ENCODE data around the gene PCED1B.

Gene PCED1B

GRCh38 chr12:47122602-47123001 lies 43.2 kb downstream of the PCED1B start (continued):
- TF ChIP-seq ZNF280C (tag by site-specific recombination; IDR thresholded peaks at IDR 0.05) (no peak), ZNF133 (tag by site-specific recombination; IDR thresholded peaks at IDR 0.05) (no peak), PRDM2 (tag by site-specific recombination; IDR thresholded peaks at IDR 0.05; ENCODE audit: borderline replicate concordance) (no peak), ZNF624 (tag by site-specific recombination; IDR thresholded peaks at IDR 0.05) (no peak), INSM2 (tag by site-specific recombination; IDR thresholded peaks at IDR 0.05) (no peak), ZNF776 (tag by site-specific recombination; IDR thresholded peaks at IDR 0.05; ENCODE audit: borderline replicate concordance) (no peak), ZNF37A (tag by site-specific recombination; IDR thresholded peaks at IDR 0.05) (no peak)

- H3K4me3 ChIP-seq (ENCODE audit: low read depth, low read length): no peak overlapping the region
- no peaks in the 10 kb centered on the region for H3K9me3 ChIP-seq (ENCODE audit: control insufficient read depth, insufficient read depth, low read depth, low read length)
- ChIA-PET CTCF (no interaction called here), POLR2A (no interaction called here)
- no peaks in the 10 kb centered on the region for H3K4me1 ChIP-seq (ENCODE audit: control insufficient read depth, insufficient read depth, low read length)
- no peak overlapping the region for H3K27ac ChIP-seq (ENCODE audit: extremely low read depth, low read depth, low read length)
- no peaks in the 10 kb centered on the region for H3K36me3 ChIP-seq (ENCODE audit: control insufficient read depth in 2 of 2, insufficient read depth in 1 of 2, low read length in 2 of 2)
- no peak for TF ChIP-seq ZNF561 (tag by site-specific recombination; IDR thresholded peaks at IDR 0.05; ENCODE audit: borderline replicate concordance)
- no peak for TF ChIP-seq ZNF239 (tag by site-specific recombination; IDR thresholded peaks at IDR 0.05)
- TF ChIP-seq HOXA7 (CRISPR knock-in tag; IDR thresholded peaks at IDR 0.05; ENCODE audit: borderline replicate concordance): no peak
- TF ChIP-seq ZNF600 (tag by site-specific recombination; IDR thresholded peaks at IDR 0.05): no peak
- TF ChIP-seq ZNF639 (tag by site-specific recombination; IDR thresholded peaks at IDR 0.05): no peak
- no peak for TF ChIP-seq ZNF514 (tag by site-specific recombination; IDR thresholded peaks at IDR 0.05)
- TF ChIP-seq GLI2 (tag by site-specific recombination; IDR thresholded peaks at IDR 0.05; ENCODE audit: borderline replicate concordance, low read depth): no peak
- no peak for TF ChIP-seq ZNF221 (tag by site-specific recombination; IDR thresholded peaks at IDR 0.05; ENCODE audit: borderline replicate concordance)
- no peak for TF ChIP-seq ZNF112 (tag by site-specific recombination; IDR thresholded peaks at IDR 0.05)
- no peak for TF ChIP-seq ZNF521 (tag by site-specific recombination; IDR thresholded peaks at IDR 0.05)
- no peak for TF ChIP-seq ZNF785 (tag by site-specific recombination; IDR thresholded peaks at IDR 0.05)
- TF ChIP-seq KLF7 (tag by site-specific recombination; IDR thresholded peaks at IDR 0.05; ENCODE audit: borderline replicate concordance): no peak
- TF ChIP-seq ZNF248 (tag by site-specific recombination; IDR thresholded peaks at IDR 0.05): no peak
- TF ChIP-seq ZNF354C (tag by site-specific recombination; IDR thresholded peaks at IDR 0.05; ENCODE audit: borderline replicate concordance, low read depth): no peak
- TF ChIP-seq ZNF2 (tag by site-specific recombination; IDR thresholded peaks at IDR 0.05): no peak
- TF ChIP-seq ZNF660 (tag by site-specific recombination; IDR thresholded peaks at IDR 0.05): no peak
- no peak for TF ChIP-seq ZNF843 (tag by site-specific recombination; IDR thresholded peaks at IDR 0.05)
Measured at GRCh38 chr12:47123730-47124129, 44.3 kb downstream of the PCED1B start.

Data from HEK293 (cell line).